IPS-15b (cell line): ENCODE results near the gene AASDH.

Experiments
- H3K27me3 ChIP-seq: one replicate; pipeline ENCODE4 v1.6.1; 2013; ENCODE audit warnings: low read length; ENCODE audit not compliant: control insufficient read depth, insufficient read depth
- H3K36me3 ChIP-seq: one replicate; pipeline ENCODE4 v1.6.1; 2013; ENCODE audit warnings: low read length; ENCODE audit not compliant: control insufficient read depth, insufficient read depth
- H3K4me1 ChIP-seq: one replicate; pipeline ENCODE4 v1.6.1; 2013; ENCODE audit warnings: mild to moderate bottlenecking, low read length; ENCODE audit not compliant: control insufficient read depth, insufficient read depth
- H3K4me3 ChIP-seq: one replicate; pipeline ENCODE4 v1.5.1; 2013; ENCODE audit warnings: low read depth, low read length
- H3K9ac ChIP-seq: one replicate; pipeline ENCODE4 v1.6.1; 2013; ENCODE audit warnings: low read depth, mild to moderate bottlenecking, low read length
- H3K9me3 ChIP-seq: one replicate; pipeline ENCODE4 v1.6.1; 2013; ENCODE audit warnings: mild to moderate bottlenecking, low read length; ENCODE audit not compliant: control insufficient read depth, insufficient read depth

AASDH gene

GRCh38 chr4:56342746-56343145 is 44.5 kb downstream of the AASDH start:
- no peak overlapping the region for H3K4me3 ChIP-seq
- no peak overlapping the region for H3K9ac ChIP-seq
- H3K36me3 ChIP-seq: no peaks in the 10 kb centered on the region
- H3K27me3 ChIP-seq: no peaks in the 10 kb centered on the region
- H3K9me3 ChIP-seq: peaks cover 7% of the 10 kb centered on the region
- no peaks in the 10 kb centered on the region for H3K4me1 ChIP-seq

- Histone ChIP-seq H3K36me3 (no peaks in the 10 kb centered on the region), H3K27me3 (no peaks in the 10 kb centered on the region), H3K4me3 (no peak overlapping the region), H3K9ac (no peak overlapping the region), H3K4me1 (no peaks in the 10 kb centered on the region), H3K9me3 (no peaks in the 10 kb centered on the region)
Measured at GRCh38 chr4:56330691-56331090, 56.6 kb downstream of the AASDH start.

DNA sequence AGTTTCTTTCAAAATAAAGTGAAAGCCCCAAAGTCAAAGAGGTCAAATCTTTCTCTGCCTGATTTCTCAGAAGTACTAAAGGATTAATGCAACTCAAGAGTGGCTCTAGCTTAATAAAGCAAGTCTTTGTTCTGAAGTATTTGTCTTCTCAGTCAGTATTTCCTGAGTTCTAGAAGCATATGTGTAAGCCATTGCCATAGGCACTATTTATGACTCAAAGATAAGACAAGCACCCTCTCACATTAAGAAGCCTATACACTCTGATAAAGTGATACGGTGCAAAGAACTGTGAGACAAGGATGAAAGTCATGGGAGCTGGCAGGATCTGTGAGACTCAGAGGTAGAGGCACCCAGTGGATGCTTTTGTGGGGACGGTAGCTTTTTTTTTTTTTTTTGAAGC is 60.9 kb downstream of the AASDH start:
- Histone ChIP-seq H3K9ac (no peak overlapping the region), H3K27me3 (no peaks in the 10 kb centered on the region), H3K4me3 (no peak overlapping the region), H3K9me3 (no peaks in the 10 kb centered on the region), H3K36me3 (no peaks in the 10 kb centered on the region), H3K4me1 (no peaks in the 10 kb centered on the region)

- Histone ChIP-seq H3K9ac (no peak overlapping the region), H3K36me3 (no peaks in the 10 kb centered on the region), H3K27me3 (no peaks in the 10 kb centered on the region), H3K4me3 (no peak overlapping the region), H3K9me3 (no peaks in the 10 kb centered on the region), H3K4me1 (no peaks in the 10 kb centered on the region)
Measured at GRCh38 chr4:56324011-56324610, 63.2 kb downstream of the AASDH start.

- no peak overlapping the region for H3K4me3 ChIP-seq
- H3K27me3 ChIP-seq: no peaks in the 10 kb centered on the region
- no peak overlapping the region for H3K9ac ChIP-seq
- H3K4me1 ChIP-seq: no peaks in the 10 kb centered on the region
- H3K36me3 ChIP-seq: no peaks in the 10 kb centered on the region
- H3K9me3 ChIP-seq: no peaks in the 10 kb centered on the region
Measured at GRCh38 chr4:56323327-56323726, 64.0 kb downstream of the AASDH start.

DNA sequence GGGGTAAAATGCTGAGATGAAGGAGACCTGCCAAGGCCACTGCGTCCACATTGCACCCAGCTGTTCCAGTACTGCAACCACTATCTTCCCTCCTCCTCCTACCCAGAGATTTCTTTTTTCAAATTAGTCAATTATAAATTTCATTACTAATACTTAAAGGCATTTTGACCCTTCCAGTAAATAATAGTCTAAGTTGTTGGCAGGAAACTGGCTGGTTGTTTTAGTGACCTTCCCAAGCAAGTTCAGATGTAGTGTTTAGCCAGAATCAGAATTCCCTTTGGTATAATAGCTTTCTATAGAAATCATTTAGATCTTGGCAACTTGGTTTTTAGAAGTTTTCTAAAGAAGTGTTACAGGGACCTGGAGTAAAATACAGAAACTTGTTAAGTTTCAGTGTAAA is 66.0 kb downstream of the AASDH start:
- H3K9me3 ChIP-seq: no peaks in the 10 kb centered on the region
- H3K36me3 ChIP-seq: no peaks in the 10 kb centered on the region
- no peaks in the 10 kb centered on the region for H3K27me3 ChIP-seq
- H3K4me1 ChIP-seq: no peaks in the 10 kb centered on the region
- H3K4me3 ChIP-seq: no peak overlapping the region
- H3K9ac ChIP-seq: no peak overlapping the region

DNA sequence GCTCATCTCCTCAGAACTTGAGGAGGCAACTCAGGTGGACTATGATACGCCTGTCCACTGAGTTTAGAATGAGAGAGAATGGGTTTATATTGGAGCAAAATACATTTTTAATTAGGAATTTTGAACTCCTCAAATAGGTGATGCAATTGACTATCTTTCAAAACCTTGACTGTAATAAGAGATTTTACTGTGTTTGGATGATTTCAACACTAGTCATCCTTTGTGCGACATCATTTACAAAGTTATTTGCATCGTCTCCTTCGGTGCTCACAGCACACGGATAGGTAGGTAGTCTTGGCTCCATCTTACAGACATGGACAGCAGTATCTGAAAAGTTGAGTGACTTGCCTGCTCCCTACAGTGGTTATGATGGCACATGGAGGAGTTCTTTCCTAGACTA is 67.0 kb downstream of the AASDH start:
- Histone ChIP-seq H3K9me3 (no peaks in the 10 kb centered on the region), H3K4me1 (no peaks in the 10 kb centered on the region), H3K9ac (no peak overlapping the region), H3K4me3 (no peak overlapping the region), H3K36me3 (peaks cover 5% of the 10 kb centered on the region), H3K27me3 (no peaks in the 10 kb centered on the region)

DNA sequence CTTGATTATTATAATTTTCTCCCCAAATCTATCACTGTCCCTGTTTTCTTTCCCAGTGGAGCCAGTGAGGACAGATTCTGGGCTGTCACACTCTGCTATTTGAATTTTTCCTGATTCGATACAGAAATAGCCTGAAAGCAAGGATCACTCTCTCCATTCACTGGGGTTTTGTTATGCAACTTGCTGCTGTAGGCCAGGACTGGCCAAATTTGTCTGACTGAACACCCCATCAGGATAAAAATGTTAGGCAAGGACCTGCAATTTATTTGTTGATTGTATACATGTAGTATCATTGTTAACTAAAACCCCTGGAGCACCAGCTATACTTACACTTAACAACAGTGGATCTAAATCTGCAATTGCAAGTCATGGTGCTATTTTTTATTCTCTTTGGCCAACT is 68.7 kb downstream of the AASDH start:
- Histone ChIP-seq H3K27me3 (no peaks in the 10 kb centered on the region), H3K4me1 (no peaks in the 10 kb centered on the region), H3K9ac (no peak overlapping the region), H3K36me3 (peaks cover 14% of the 10 kb centered on the region), H3K4me3 (no peak overlapping the region), H3K9me3 (no peaks in the 10 kb centered on the region)

- H3K36me3 ChIP-seq: peaks cover 14% of the 10 kb centered on the region
- H3K9me3 ChIP-seq: no peaks in the 10 kb centered on the region
- no peak overlapping the region for H3K4me3 ChIP-seq
- H3K9ac ChIP-seq: no peak overlapping the region
- H3K27me3 ChIP-seq: no peaks in the 10 kb centered on the region
- no peaks in the 10 kb centered on the region for H3K4me1 ChIP-seq
Measured at GRCh38 chr4:56317749-56318148, 69.5 kb downstream of the AASDH start.

DNA sequence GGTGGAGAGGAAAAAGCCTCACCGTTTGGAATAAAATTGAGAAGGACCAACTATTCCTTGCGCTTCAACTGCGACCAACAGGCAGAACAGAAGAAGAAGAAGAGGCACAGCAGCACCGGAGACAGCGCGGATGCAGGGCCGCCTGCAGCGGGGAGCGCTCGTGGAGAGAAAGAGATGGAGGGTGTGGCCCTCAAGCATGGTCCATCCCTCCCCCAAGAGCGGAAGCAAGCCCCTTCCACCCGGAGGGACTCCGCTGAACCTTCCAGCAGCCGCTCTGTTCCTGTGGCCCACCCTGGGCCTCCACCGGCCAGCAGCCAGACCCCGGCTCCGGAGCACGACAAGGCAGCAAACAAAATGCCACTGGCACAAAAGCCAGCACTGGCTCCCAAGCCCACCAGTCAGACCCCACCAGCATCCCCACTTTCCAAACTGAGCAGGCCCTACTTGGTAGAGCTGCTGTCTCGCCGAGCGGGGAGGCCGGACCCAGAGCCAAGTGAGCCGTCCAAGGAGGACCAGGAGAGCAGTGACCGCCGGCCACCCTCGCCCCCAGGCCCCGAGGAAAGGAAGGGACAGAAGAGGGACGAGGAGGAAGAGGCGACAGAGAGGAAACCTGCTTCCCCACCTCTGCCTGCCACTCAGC is 71.2 kb downstream of the AASDH start:
- H3K36me3 ChIP-seq: peaks cover 14% of the 10 kb centered on the region
- no peaks in the 10 kb centered on the region for H3K4me1 ChIP-seq
- no peaks in the 10 kb centered on the region for H3K9me3 ChIP-seq
- no peak overlapping the region for H3K9ac ChIP-seq
- H3K27me3 ChIP-seq: no peaks in the 10 kb centered on the region
- no peak overlapping the region for H3K4me3 ChIP-seq

DNA sequence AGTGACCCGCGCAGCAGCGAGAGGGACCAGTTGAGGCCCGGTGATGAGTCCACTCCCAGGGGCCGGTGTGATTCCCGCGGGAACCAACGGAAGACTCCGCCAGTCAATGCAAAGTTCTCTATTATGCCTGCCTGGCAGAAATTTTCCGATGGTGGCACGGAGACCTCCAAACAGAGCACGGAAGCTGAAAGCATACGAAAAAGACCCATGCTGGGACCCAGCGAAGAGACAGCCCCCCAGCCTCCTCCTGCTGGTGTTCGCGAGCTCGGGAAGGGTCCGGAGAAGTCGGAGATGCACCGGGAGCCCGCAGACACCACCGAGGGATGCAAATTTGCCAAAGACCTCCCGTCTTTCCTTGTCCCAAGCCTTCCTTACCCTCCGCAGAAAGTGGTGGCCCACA is 71.7 kb downstream of the AASDH start:
- no peaks in the 10 kb centered on the region for H3K27me3 ChIP-seq
- no peak overlapping the region for H3K4me3 ChIP-seq
- H3K9ac ChIP-seq: no peak overlapping the region
- no peaks in the 10 kb centered on the region for H3K9me3 ChIP-seq
- H3K4me1 ChIP-seq: no peaks in the 10 kb centered on the region
- peaks cover 14% of the 10 kb centered on the region for H3K36me3 ChIP-seq

GRCh38 chr4:56315041-56315440 is 72.2 kb downstream of the AASDH start:
- H3K4me1 ChIP-seq: no peaks in the 10 kb centered on the region
- H3K4me3 ChIP-seq: no peak overlapping the region
- no peaks in the 10 kb centered on the region for H3K27me3 ChIP-seq
- H3K9me3 ChIP-seq: no peaks in the 10 kb centered on the region
- no peak overlapping the region for H3K9ac ChIP-seq
- H3K36me3 ChIP-seq: peaks cover 14% of the 10 kb centered on the region
